Hematopoietic multipotent progenitor cell treated with erythropoietin and hydrocortisone succinate and interleukin-3 and kit ligand, for 4 days (in vitro differentiated cells): ENCODE data around the gene NIPAL3.

Experiments used
- DNase-seq: peaks from one replicate; pipeline ENCODE4 v3.0.0-alpha.2; 2015

The NIPAL3 gene

GRCh38 chr1:24391882-24392603 is 23.6 kb upstream of the NIPAL3 start:
- DNase-seq: peak; percentile 79

- DNase-seq: no peak
These were observed 23.0 kb upstream of the NIPAL3 start for GRCh38 chr1:24392604-24392946.

GRCh38 chr1:24392982-24393650 is 22.5 kb upstream of the NIPAL3 start:
- no peak for DNase-seq

GRCh38 chr1:24393892-24394291 is 21.7 kb upstream of the NIPAL3 start:
- DNase-seq: no peak

GRCh38 chr1:24400065-24400464 is 15.5 kb upstream of the NIPAL3 start:
- no peak for DNase-seq

- DNase-seq: no peak
These were observed 11.8 kb upstream of the NIPAL3 start for GRCh38 chr1:24403806-24404205.

- DNase-seq: no peak
These were observed 8.8 kb upstream of the NIPAL3 start for GRCh38 chr1:24406788-24407187.

- no peak for DNase-seq
These were observed 6.1 kb upstream of the NIPAL3 start for GRCh38 chr1:24409535-24409934.

GRCh38 chr1:24410750-24411149 is 4.9 kb upstream of the NIPAL3 start:
- DNase-seq: no peak

GRCh38 chr1:24411963-24412362 is 3.6 kb upstream of the NIPAL3 start:
- DNase-seq: peak; percentile 53

GRCh38 chr1:24412408-24412807 is 3.2 kb upstream of the NIPAL3 start:
- DNase-seq: no peak

- DNase-seq: peak; percentile 95
These were observed 2.0 kb upstream of the NIPAL3 start, which contains the start of gene STPG1 for GRCh38 chr1:24413350-24414163. STPG1 (minus strand) TSS chr1:24413782; CDS start chr1:24401388, 12,394 bp downstream.

GRCh38 chr1:24414775-24415333 is 748 bp upstream of the NIPAL3 start:
- DNase-seq: peak; percentile 23

GRCh38 chr1:24415910-24416665 is 486 bp downstream of the NIPAL3 start:
- DNase-seq: peak; percentile 37

GRCh38 chr1:24416666-24417391 is 1.2 kb downstream of the NIPAL3 start:
- DNase-seq: peak; percentile 96

- no peak for DNase-seq
These were observed 2.1 kb downstream of the NIPAL3 start for GRCh38 chr1:24417681-24418080.

- DNase-seq: peak; percentile 95
These were observed 3.5 kb downstream of the NIPAL3 start for GRCh38 chr1:24418898-24419628.

GRCh38 chr1:24420547-24420946 is 4.9 kb downstream of the NIPAL3 start:
- DNase-seq: peak; percentile 60

GRCh38 chr1:24421502-24421901 is 5.9 kb downstream of the NIPAL3 start:
- DNase-seq: no peak

GRCh38 chr1:24424207-24424606 is 8.6 kb downstream of the NIPAL3 start:
- DNase-seq: no peak

GRCh38 chr1:24424990-24425389 is 9.4 kb downstream of the NIPAL3 start:
- no peak for DNase-seq
